GM21526 (cell line): ENCODE measurements around the gene MSRB2.
A peak's percentile ranks its signal among the peaks of the same experiment; 100 is the strongest.
"Not testable (repeated sequence)": the region's sequence is repeated elsewhere in the genome, so short reads cannot be mapped to it uniquely, and the experiment has no call there.

Experiments used
- ATAC-seq: cut with Tn5 transposase; IDR thresholded peaks from one replicate; pipeline ENCODE4 v1.9.1; 2021; ENCODE audit warnings: moderate library complexity; ENCODE audit not compliant: unreplicated experiment, low FRiP score

Gene MSRB2

GRCh38 chr10:23069019-23069815 is 26.2 kb upstream of the MSRB2 start:
- ATAC-seq: no peak

- peak; percentile 33 for ATAC-seq
These were observed 25.1 kb upstream of the MSRB2 start for GRCh38 chr10:23070092-23070912.

GRCh38 chr10:23070913-23071218 is 24.5 kb upstream of the MSRB2 start:
- ATAC-seq: peak; percentile 63

GRCh38 chr10:23072593-23072992 is 22.8 kb upstream of the MSRB2 start:
- not testable (repeated sequence) for ATAC-seq

- ATAC-seq: no peak
These were observed 21.9 kb upstream of the MSRB2 start for GRCh38 chr10:23073527-23073926.

GRCh38 chr10:23075672-23076071 is 19.7 kb upstream of the MSRB2 start:
- no peak for ATAC-seq

- ATAC-seq: no peak
These were observed 17.3 kb upstream of the MSRB2 start for GRCh38 chr10:23078114-23078513.

GRCh38 chr10:23079700-23080099 is 15.7 kb upstream of the MSRB2 start:
- no peak for ATAC-seq

- ATAC-seq: no peak
These were observed 15.1 kb upstream of the MSRB2 start for GRCh38 chr10:23080262-23080661.

GRCh38 chr10:23081221-23081750 is 14.1 kb upstream of the MSRB2 start:
- no peak for ATAC-seq

- ATAC-seq: no peak
These were observed 13.5 kb upstream of the MSRB2 start for GRCh38 chr10:23081891-23082290.

GRCh38 chr10:23088609-23089008 is 6.8 kb upstream of the MSRB2 start:
- no peak for ATAC-seq

- ATAC-seq: no peak
These were observed 484 bp upstream of the MSRB2 start for GRCh38 chr10:23094786-23095403.

- peak; percentile 69 for ATAC-seq
These were observed 805 bp downstream of the MSRB2 start for GRCh38 chr10:23095966-23096801.

GRCh38 chr10:23096802-23097549 is 1.6 kb downstream of the MSRB2 start:
- ATAC-seq: no peak

GRCh38 chr10:23099079-23099478 is 3.7 kb downstream of the MSRB2 start:
- no peak for ATAC-seq

GRCh38 chr10:23099816-23100215 is 4.4 kb downstream of the MSRB2 start:
- ATAC-seq: no peak

- ATAC-seq: no peak
These were observed 5.1 kb downstream of the MSRB2 start for GRCh38 chr10:23100331-23101030.
